Activated T-cell treated with anti-CD3 and anti-CD28 coated beads for 24 hours (primary cell): ENCODE measurements around the gene PCGF6.

ENCODE experiments used
- DNase-seq: peaks from one replicate; pipeline ENCODE4 v3.0.0-alpha.2; 2020; ENCODE audit warnings: low read depth

Gene PCGF6

GRCh38 chr10:103256613-103257012, 94.3 kb downstream of the PCGF6 start:
- no peak for DNase-seq

DNA sequence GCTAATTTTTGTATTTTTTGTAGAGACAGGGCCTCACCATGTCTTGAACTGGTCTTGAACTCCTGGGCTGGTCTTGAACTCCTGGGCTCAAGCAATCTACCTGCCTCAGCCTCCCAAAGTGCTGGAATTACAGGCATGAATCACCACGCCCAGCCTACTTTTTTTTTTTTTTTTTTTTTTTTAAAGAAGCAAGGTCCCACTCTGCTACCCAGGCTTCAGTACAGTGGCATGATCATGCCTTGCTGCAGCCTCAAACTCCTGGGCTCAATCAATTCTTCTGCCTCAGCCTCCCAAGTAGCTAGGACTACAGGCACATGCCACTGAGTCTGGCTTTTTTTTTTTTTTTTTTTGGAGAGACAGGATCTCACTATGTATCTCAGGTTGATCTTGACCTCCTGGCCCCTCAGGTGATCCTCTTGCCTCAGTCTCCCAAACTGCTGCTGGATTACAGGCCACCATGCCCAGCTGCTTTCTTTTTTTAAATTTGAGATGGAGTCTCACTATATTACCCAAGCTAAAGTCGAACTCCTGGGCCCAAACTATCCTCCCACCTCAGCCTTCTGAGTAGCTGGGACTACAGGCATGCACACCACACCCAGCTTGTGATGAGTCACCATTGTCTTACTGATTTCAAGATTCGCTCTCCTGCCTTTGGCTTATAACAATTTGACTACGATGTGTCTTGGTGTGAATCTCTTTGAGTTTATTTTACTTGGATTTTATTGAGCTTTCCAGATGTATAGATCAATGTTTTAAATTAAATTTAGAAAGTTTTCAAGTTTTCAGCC, 96.2 kb downstream of the PCGF6 start:
- DNase-seq, result no peak

DNA sequence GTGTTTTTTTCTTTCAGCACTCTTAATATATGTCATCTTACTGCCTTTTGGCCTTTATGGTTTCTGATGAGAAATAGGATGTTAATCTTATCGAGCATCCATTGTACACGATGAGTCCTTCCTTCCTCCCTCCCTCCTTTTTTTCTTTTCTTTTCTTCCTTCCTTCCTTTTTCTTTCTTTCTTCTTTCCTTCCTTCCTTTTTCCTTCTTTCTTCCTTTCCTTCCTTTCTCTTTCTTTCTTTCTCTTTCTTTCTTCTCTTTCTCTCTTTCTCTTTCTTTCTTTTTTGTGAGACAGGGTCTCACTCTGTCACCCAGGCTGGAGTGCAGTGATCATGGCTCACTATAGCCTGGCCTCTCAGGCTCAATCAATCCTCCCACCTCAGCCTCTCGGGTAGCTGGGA, 96.8 kb downstream of the PCGF6 start:
- DNase-seq, result no peak
